ENCODE data around the gene TAGAP.

DNA sequence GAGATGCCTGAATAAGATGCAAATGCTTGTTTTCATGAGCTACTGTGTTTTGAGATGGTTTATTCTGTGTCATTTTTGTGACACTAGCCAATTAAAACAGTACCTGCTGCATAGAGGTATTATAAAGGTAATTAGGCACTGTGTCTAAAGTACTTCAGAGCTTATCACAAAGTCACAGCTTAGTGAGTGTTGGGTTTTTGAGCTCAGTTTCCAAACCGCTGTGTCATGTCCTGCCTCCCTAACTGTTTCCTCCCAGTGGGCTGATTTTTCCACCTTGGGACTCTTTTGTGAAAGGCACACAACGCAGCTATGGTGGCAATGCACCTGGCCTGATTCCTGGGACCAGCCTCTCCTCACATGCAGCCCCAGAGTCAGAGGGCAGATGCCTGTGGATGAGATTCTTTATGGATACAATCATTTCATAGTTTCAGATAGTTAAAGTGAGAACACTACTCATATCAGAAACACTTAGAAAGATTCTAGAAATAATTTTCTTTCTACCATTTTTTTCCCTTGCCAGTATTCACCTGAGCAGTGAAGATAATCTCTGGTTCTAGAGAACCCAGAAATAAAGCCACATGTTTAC is 41.3 kb upstream of the TAGAP start:
- TF ChIP-seq, protein P1, sequence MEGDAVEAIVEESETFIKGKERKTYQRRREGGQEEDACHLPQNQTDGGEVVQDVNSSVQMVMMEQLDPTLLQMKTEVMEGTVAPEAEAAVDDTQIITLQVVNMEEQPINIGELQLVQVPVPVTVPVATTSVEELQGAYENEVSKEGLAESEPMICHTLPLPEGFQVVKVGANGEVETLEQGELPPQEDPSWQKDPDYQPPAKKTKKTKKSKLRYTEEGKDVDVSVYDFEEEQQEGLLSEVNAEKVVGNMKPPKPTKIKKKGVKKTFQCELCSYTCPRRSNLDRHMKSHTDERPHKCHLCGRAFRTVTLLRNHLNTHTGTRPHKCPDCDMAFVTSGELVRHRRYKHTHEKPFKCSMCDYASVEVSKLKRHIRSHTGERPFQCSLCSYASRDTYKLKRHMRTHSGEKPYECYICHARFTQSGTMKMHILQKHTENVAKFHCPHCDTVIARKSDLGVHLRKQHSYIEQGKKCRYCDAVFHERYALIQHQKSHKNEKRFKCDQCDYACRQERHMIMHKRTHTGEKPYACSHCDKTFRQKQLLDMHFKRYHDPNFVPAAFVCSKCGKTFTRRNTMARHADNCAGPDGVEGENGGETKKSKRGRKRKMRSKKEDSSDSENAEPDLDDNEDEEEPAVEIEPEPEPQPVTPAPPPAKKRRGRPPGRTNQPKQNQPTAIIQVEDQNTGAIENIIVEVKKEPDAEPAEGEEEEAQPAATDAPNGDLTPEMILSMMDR (IDR thresholded peaks at IDR 0.05; ENCODE audit: low read depth, low read length, poor library complexity, severe bottlenecking) = no peak
- no peak for TF ChIP-seq EZH2phosphoT487 (IDR thresholded peaks at IDR 0.05; ENCODE audit: borderline replicate concordance, low read length)

All from DOHH2 (cell line).